Astrocyte (in vitro differentiated cells and primary cell): ENCODE data around the gene CMPK2. TPM values are rescaled to one million over a fixed set of nuclear protein-coding genes. Genes with fewer than 3 reads are reported as not detected.

Source experiments
- DNase-seq: peaks from one replicate; pipeline ENCODE4 v3.0.0-alpha.2; 2010; ENCODE audit warnings: low read depth
- FAIRE-seq: peaks from 2 replicates; lab custom pipeline; 2011; peaks lifted over from hg19 to GRCh38; lab: Jason Lieb, UNC
- H2AFZ ChIP-seq: 2 replicates; pipeline ENCODE4 v1.6.0; 2012; ENCODE audit warnings: low read depth, low read length, inconsistent platforms
- H3K27ac ChIP-seq: 2 replicates; pipeline ENCODE4 v1.5.1; 2011; ENCODE audit warnings: low read depth, low read length, inconsistent platforms
- H3K27me3 ChIP-seq: 2 replicates; pipeline ENCODE4 v1.6.0; 2011; ENCODE audit warnings: low read length, inconsistent platforms; ENCODE audit not compliant: insufficient read depth
- H3K36me3 ChIP-seq: 2 replicates; pipeline ENCODE4 v1.5.1; 2011; ENCODE audit warnings: low read length, inconsistent platforms; ENCODE audit not compliant: insufficient read depth
- H3K4me1 ChIP-seq: 2 replicates; pipeline ENCODE4 v1.5.1; 2011; ENCODE audit warnings: low read length, inconsistent platforms; ENCODE audit not compliant: insufficient read depth
- H3K4me2 ChIP-seq: 2 replicates; pipeline ENCODE4 v1.6.0; 2012; ENCODE audit warnings: low read length, inconsistent platforms
- H3K4me3 ChIP-seq: 2 replicates; pipeline ENCODE4 v1.5.1; 2011; ENCODE audit warnings: low read depth, mild to moderate bottlenecking, low read length, inconsistent platforms; ENCODE audit not compliant: insufficient read depth
- H3K79me2 ChIP-seq: 2 replicates; pipeline ENCODE4 v1.6.0; 2012; ENCODE audit warnings: mild to moderate bottlenecking, low read length, inconsistent platforms; ENCODE audit not compliant: insufficient read depth
- H3K9ac ChIP-seq: 2 replicates; pipeline ENCODE4 v1.6.0; 2012; ENCODE audit warnings: mild to moderate bottlenecking, low read length, inconsistent platforms
- H3K9me3 ChIP-seq: 2 replicates; pipeline ENCODE4 v1.5.1; 2012; ENCODE audit warnings: low read depth, mild to moderate bottlenecking, low read length, inconsistent platforms; ENCODE audit not compliant: insufficient read depth
- H4K20me1 ChIP-seq: 2 replicates; pipeline ENCODE4 v1.6.0; 2012; ENCODE audit warnings: low read length, inconsistent platforms; ENCODE audit not compliant: insufficient read depth
- H3K27ac Mint-ChIP-seq: one replicate; pipeline ENCODE4 v1.8.0; 2021; ENCODE audit warnings: mild to moderate bottlenecking, mixed read lengths; ENCODE audit not compliant: unreplicated experiment
- H3K27me3 Mint-ChIP-seq: one replicate; pipeline ENCODE4 v1.8.0; 2021; ENCODE audit warnings: low read depth, mixed read lengths; ENCODE audit not compliant: unreplicated experiment
- H3K36me3 Mint-ChIP-seq: one replicate; pipeline ENCODE4 v1.8.0; 2021; ENCODE audit warnings: low read depth, mixed read lengths; ENCODE audit not compliant: unreplicated experiment
- H3K4me1 Mint-ChIP-seq: one replicate; pipeline ENCODE4 v1.8.0; 2021; ENCODE audit warnings: low read depth, mixed read lengths; ENCODE audit not compliant: unreplicated experiment
- H3K4me3 Mint-ChIP-seq: one replicate; pipeline ENCODE4 v1.8.0; 2021; ENCODE audit warnings: mild to moderate bottlenecking, moderate library complexity, mixed read lengths; ENCODE audit not compliant: unreplicated experiment
- H3K9me3 Mint-ChIP-seq: one replicate; pipeline ENCODE4 v1.8.0; 2021; ENCODE audit warnings: mild to moderate bottlenecking, mixed read lengths; ENCODE audit not compliant: unreplicated experiment
- EZH2 ChIP-seq: IDR thresholded peaks from 2 replicates; pipeline ENCODE4 v1.6.1; 2012; ENCODE audit warnings: mild to moderate bottlenecking, low read length, inconsistent platforms; ENCODE audit not compliant: insufficient read depth
- total RNA-seq: library from RNA; stranded (reverse); gene quantifications from 2 replicates; pipeline ENCODE4 v1.2.1, GENCODE V29; 2021
- TF ChIP-seq, protein P1 (sequence below): IDR thresholded peaks from 2 replicates; pipeline ENCODE4 v1.5.1; 2011; ENCODE audit warnings: low read depth, mild to moderate bottlenecking, inconsistent platforms, low read length, moderate library complexity; ENCODE audit not compliant: insufficient read depth

CMPK2 gene
- total RNA-seq, 1 donor from 2014 or later: 32.5 TPM

DNA sequence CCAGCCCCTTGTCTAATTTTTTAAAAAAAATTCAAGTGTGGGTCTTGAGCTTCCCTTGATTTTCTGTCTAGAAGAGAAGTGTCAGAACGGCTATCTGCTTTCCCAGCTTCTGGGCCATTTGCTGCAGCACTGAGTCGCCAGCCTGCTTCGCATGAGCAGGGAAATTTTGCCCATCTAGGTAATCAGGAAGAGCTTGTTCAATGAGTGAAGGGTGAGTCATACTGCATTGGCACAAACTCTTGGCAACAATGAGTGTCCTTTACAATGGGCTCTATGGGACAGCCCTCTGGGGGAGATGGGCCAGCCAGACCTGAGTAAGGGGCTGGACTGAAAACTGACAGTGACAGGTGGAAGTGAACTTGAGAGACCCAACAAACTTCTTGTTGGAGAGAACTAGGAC, 49.1 kb upstream of the CMPK2 start:
- Mint-ChIP-seq H3K36me3 (peaks cover 2% of the 10 kb centered on the region), H3K4me3 (no peak overlapping the region), H3K9me3 (peaks cover 3% of the 10 kb centered on the region), H3K27ac (no peak overlapping the region), H3K27me3 (no peaks in the 10 kb centered on the region), H3K4me1 (peaks cover 9% of the 10 kb centered on the region)
- Histone ChIP-seq H3K4me1 (peaks cover 3% of the 10 kb centered on the region), H3K9me3 (peaks cover 2% of the 10 kb centered on the region), H3K9ac (no peak overlapping the region), H3K4me3 (no peak overlapping the region), H2AFZ (no peak overlapping the region), H3K27ac (no peak overlapping the region), H3K4me2 (no peak overlapping the region), H3K27me3 (no peaks in the 10 kb centered on the region), H3K36me3 (no peaks in the 10 kb centered on the region), H4K20me1 (peaks cover 11% of the 10 kb centered on the region), H3K79me2 (no peaks in the 10 kb centered on the region)
- DNase-seq: peak; percentile 31
- no peak for FAIRE-seq
- TF ChIP-seq, protein P1, sequence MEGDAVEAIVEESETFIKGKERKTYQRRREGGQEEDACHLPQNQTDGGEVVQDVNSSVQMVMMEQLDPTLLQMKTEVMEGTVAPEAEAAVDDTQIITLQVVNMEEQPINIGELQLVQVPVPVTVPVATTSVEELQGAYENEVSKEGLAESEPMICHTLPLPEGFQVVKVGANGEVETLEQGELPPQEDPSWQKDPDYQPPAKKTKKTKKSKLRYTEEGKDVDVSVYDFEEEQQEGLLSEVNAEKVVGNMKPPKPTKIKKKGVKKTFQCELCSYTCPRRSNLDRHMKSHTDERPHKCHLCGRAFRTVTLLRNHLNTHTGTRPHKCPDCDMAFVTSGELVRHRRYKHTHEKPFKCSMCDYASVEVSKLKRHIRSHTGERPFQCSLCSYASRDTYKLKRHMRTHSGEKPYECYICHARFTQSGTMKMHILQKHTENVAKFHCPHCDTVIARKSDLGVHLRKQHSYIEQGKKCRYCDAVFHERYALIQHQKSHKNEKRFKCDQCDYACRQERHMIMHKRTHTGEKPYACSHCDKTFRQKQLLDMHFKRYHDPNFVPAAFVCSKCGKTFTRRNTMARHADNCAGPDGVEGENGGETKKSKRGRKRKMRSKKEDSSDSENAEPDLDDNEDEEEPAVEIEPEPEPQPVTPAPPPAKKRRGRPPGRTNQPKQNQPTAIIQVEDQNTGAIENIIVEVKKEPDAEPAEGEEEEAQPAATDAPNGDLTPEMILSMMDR: no peak
- TF ChIP-seq EZH2: no peak

DNA sequence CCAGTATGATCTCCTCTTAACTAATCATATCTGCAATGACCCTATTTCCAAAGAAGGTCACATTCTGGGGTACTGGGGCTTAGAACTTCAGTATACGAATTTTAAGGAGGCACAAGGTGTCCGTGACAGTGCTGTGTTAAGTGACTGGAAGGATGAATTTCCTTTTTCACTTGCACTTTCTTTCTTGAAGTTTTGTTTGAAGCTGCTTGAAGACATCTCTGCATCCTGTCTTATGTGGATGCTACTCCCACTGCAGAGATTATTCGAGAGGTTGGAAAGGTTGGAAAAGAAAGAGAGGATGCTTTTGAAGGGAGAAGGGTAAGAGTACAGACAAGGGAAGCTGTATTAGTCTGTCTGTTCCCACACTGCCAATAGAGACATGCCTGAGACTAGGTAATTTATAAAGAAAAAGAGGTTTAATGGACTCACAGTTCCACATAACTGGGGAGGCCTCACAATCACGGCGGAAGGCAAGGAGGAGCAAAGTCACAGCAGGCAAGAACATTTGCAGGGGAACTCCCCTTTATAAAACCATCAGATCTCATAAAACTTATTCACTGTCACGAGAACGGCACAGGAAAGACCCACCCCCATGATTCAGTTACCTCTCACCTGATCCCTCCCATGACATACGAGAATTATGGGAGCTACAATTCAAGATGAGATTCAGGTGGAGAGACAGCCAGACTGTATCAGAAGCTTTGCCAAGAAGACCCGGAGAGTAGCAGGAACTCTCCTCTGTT, 47.9 kb upstream of the CMPK2 start:
- DNase-seq (no peak), FAIRE-seq (no peak)
- Histone ChIP-seq H3K27me3 (no peaks in the 10 kb centered on the region), H3K27ac (no peak overlapping the region), H3K9me3 (no peaks in the 10 kb centered on the region), H3K4me2 (no peak overlapping the region), H3K4me3 (no peak overlapping the region), H3K36me3 (no peaks in the 10 kb centered on the region), H4K20me1 (no peaks in the 10 kb centered on the region), H2AFZ (no peak overlapping the region), H3K4me1 (peaks cover 3% of the 10 kb centered on the region), H3K9ac (no peak overlapping the region), H3K79me2 (no peaks in the 10 kb centered on the region)
- TF ChIP-seq, protein P1: no peak
- no peak for TF ChIP-seq EZH2
- Mint-ChIP-seq H3K27me3 (no peaks in the 10 kb centered on the region), H3K36me3 (peaks cover 2% of the 10 kb centered on the region), H3K27ac (no peak overlapping the region), H3K4me3 (no peak overlapping the region), H3K9me3 (peaks cover 3% of the 10 kb centered on the region), H3K4me1 (peaks cover 8% of the 10 kb centered on the region)

DNA sequence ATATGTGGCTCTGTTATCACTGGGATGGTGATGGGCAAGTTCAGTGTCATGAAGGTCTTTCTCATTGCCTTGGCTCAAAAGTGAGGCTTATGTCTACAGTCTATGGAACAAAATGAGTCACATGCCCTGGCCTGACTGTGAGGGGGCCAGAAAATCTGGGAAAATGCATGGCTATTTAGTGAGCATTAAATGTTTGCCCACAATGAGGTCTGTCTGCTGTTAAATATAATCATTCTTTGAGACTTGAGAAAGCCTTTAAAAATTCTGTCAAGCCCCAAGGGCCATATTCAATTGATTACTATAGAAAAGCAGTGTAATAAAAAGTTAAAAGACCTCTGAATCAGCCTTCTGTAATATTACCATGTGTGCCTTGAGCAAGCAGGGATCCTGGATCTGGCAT, 46.0 kb upstream of the CMPK2 start:
- FAIRE-seq: no peak
- H3K27me3 Mint-ChIP-seq: peaks cover 2% of the 10 kb centered on the region
- H3K36me3 Mint-ChIP-seq: peaks cover 2% of the 10 kb centered on the region
- peaks cover 3% of the 10 kb centered on the region for H3K9me3 Mint-ChIP-seq
- Histone ChIP-seq H3K4me3 (no peak overlapping the region), H3K4me1 (no peaks in the 10 kb centered on the region), H3K36me3 (no peaks in the 10 kb centered on the region), H3K4me2 (no peak overlapping the region), H3K9ac (no peak overlapping the region), H3K9me3 (no peaks in the 10 kb centered on the region), H3K27ac (no peak overlapping the region), H2AFZ (no peak overlapping the region), H4K20me1 (no peaks in the 10 kb centered on the region), H3K79me2 (no peaks in the 10 kb centered on the region), H3K27me3 (no peaks in the 10 kb centered on the region)
- DNase-seq: no peak
- no peak overlapping the region for H3K4me3 Mint-ChIP-seq
- H3K4me1 Mint-ChIP-seq: peaks cover 8% of the 10 kb centered on the region
- H3K27ac Mint-ChIP-seq: no peak overlapping the region
- TF ChIP-seq, protein P1: no peak
- TF ChIP-seq EZH2: no peak
